ENCODE measurements around the gene INSYN2B.

Gene INSYN2B

GRCh38 chr5:169893571-169893970 is 86.7 kb downstream of the INSYN2B start:
- H3K4me3 ChIP-seq (ENCODE audit: low read depth, low read length): no peak overlapping the region
- H3K4me1 ChIP-seq (ENCODE audit: control insufficient read depth, insufficient read depth, low read length): no peaks in the 10 kb centered on the region; the same call in 1 of the 2 replicates
- H3K9me3 ChIP-seq (ENCODE audit: control insufficient read depth, insufficient read depth, low read length): no peaks in the 10 kb centered on the region
- H3K27ac ChIP-seq (ENCODE audit: low read depth, low read length): no peak overlapping the region
- H3K36me3 ChIP-seq (ENCODE audit: control insufficient read depth, insufficient read depth, low read length): no peaks in the 10 kb centered on the region
- H3K9ac ChIP-seq (ENCODE audit: low read depth, low read length): no peak overlapping the region
- H3K27me3 ChIP-seq (ENCODE audit: control insufficient read depth, insufficient read depth, low read length): no peaks in the 10 kb centered on the region

- no peaks in the 10 kb centered on the region for H3K9me3 ChIP-seq (ENCODE audit: control insufficient read depth, insufficient read depth, low read length)
- no peaks in the 10 kb centered on the region for H3K27me3 ChIP-seq (ENCODE audit: control insufficient read depth, insufficient read depth, low read length)
- no peaks in the 10 kb centered on the region for H3K36me3 ChIP-seq (ENCODE audit: control insufficient read depth, insufficient read depth, low read length)
- no peak overlapping the region for H3K4me3 ChIP-seq (ENCODE audit: low read depth, low read length)
- H3K4me1 ChIP-seq (ENCODE audit: control insufficient read depth, insufficient read depth, low read length): no peaks in the 10 kb centered on the region; the same call in 1 of the 2 replicates
- H3K27ac ChIP-seq (ENCODE audit: low read depth, low read length): no peak overlapping the region
- H3K9ac ChIP-seq (ENCODE audit: low read depth, low read length): no peak overlapping the region
These were observed 87.3 kb downstream of the INSYN2B start for GRCh38 chr5:169893010-169893409.

GRCh38 chr5:169889572-169889971 is 90.7 kb downstream of the INSYN2B start:
- H3K9ac ChIP-seq (ENCODE audit: low read depth, low read length): no peak overlapping the region
- H3K27me3 ChIP-seq (ENCODE audit: control insufficient read depth, insufficient read depth, low read length): no peaks in the 10 kb centered on the region
- H3K4me3 ChIP-seq (ENCODE audit: low read depth, low read length): no peak overlapping the region
- H3K9me3 ChIP-seq (ENCODE audit: control insufficient read depth, insufficient read depth, low read length): no peaks in the 10 kb centered on the region
- no peak overlapping the region for H3K27ac ChIP-seq (ENCODE audit: low read depth, low read length)
- H3K4me1 ChIP-seq (ENCODE audit: control insufficient read depth, insufficient read depth, low read length): no peaks in the 10 kb centered on the region
- H3K36me3 ChIP-seq (ENCODE audit: control insufficient read depth, insufficient read depth, low read length): no peaks in the 10 kb centered on the region

- H3K9me3 ChIP-seq (ENCODE audit: control insufficient read depth, insufficient read depth, low read length): no peaks in the 10 kb centered on the region
- H3K27ac ChIP-seq (ENCODE audit: low read depth, low read length): no peak overlapping the region
- no peaks in the 10 kb centered on the region for H3K36me3 ChIP-seq (ENCODE audit: control insufficient read depth, insufficient read depth, low read length)
- no peak overlapping the region for H3K4me3 ChIP-seq (ENCODE audit: low read depth, low read length)
- no peak overlapping the region for H3K9ac ChIP-seq (ENCODE audit: low read depth, low read length)
- H3K27me3 ChIP-seq (ENCODE audit: control insufficient read depth, insufficient read depth, low read length): no peaks in the 10 kb centered on the region
- H3K4me1 ChIP-seq (ENCODE audit: control insufficient read depth, insufficient read depth, low read length): peaks cover 6% of the 10 kb centered on the region; the same call in 1 of the 2 replicates
These were observed 93.6 kb downstream of the INSYN2B start for GRCh38 chr5:169886677-169887076.

GRCh38 chr5:169886033-169886432 is 94.3 kb downstream of the INSYN2B start:
- Histone ChIP-seq H3K27me3 (ENCODE audit: control insufficient read depth, insufficient read depth, low read length) (no peaks in the 10 kb centered on the region), H3K36me3 (ENCODE audit: control insufficient read depth, insufficient read depth, low read length) (no peaks in the 10 kb centered on the region), H3K4me3 (ENCODE audit: low read depth, low read length) (no peak overlapping the region), H3K4me1 (ENCODE audit: control insufficient read depth, insufficient read depth, low read length) (peaks cover 9% of the 10 kb centered on the region; the same call in 1 of the 2 replicates), H3K9ac (ENCODE audit: low read depth, low read length) (no peak overlapping the region), H3K9me3 (ENCODE audit: control insufficient read depth, insufficient read depth, low read length) (no peaks in the 10 kb centered on the region), H3K27ac (ENCODE audit: low read depth, low read length) (no peak overlapping the region)

- peaks cover 9% of the 10 kb centered on the region; the same call in 1 of the 2 replicates for H3K4me1 ChIP-seq (ENCODE audit: control insufficient read depth, insufficient read depth, low read length)
These were observed 98.5 kb downstream of the INSYN2B start for GRCh38 chr5:169881702-169882303.

GRCh38 chr5:169880785-169881184 is 99.5 kb downstream of the INSYN2B start:
- H3K27me3 ChIP-seq (ENCODE audit: control insufficient read depth, insufficient read depth, low read length): no peaks in the 10 kb centered on the region

More at GRCh38 chr5:169881702-169882303, 98.5 kb downstream of the INSYN2B start:
- Histone ChIP-seq H3K4me3 (ENCODE audit: low read depth, low read length) (no peak overlapping the region), H3K9me3 (ENCODE audit: control insufficient read depth, insufficient read depth, low read length) (no peaks in the 10 kb centered on the region), H3K27ac (ENCODE audit: low read depth, low read length) (no peak overlapping the region), H3K9ac (ENCODE audit: low read depth, low read length) (no peak overlapping the region), H3K27me3 (ENCODE audit: control insufficient read depth, insufficient read depth, low read length) (no peaks in the 10 kb centered on the region), H3K36me3 (ENCODE audit: control insufficient read depth, insufficient read depth, low read length) (no peaks in the 10 kb centered on the region)

GRCh38 chr5:169880012-169880663 is 100.2 kb downstream of the INSYN2B start:
- no peak overlapping the region for H3K27ac ChIP-seq (ENCODE audit: low read depth, low read length)

More at GRCh38 chr5:169880785-169881184, 99.5 kb downstream of the INSYN2B start:
- Histone ChIP-seq H3K9me3 (ENCODE audit: control insufficient read depth, insufficient read depth, low read length) (no peaks in the 10 kb centered on the region), H3K4me1 (ENCODE audit: control insufficient read depth, insufficient read depth, low read length) (peaks cover 9% of the 10 kb centered on the region; the same call in 1 of the 2 replicates), H3K9ac (ENCODE audit: low read depth, low read length) (no peak overlapping the region), H3K36me3 (ENCODE audit: control insufficient read depth, insufficient read depth, low read length) (no peaks in the 10 kb centered on the region), H3K27ac (ENCODE audit: low read depth, low read length) (no peak overlapping the region), H3K4me3 (ENCODE audit: low read depth, low read length) (no peak overlapping the region)

GRCh38 chr5:169876386-169876785 is 103.9 kb downstream of the INSYN2B start:
- no peaks in the 10 kb centered on the region for H3K9me3 ChIP-seq (ENCODE audit: control insufficient read depth, insufficient read depth, low read length)
- H3K27me3 ChIP-seq (ENCODE audit: control insufficient read depth, insufficient read depth, low read length): no peaks in the 10 kb centered on the region
- no peak overlapping the region for H3K27ac ChIP-seq (ENCODE audit: low read depth, low read length)
- no peaks in the 10 kb centered on the region for H3K4me1 ChIP-seq (ENCODE audit: control insufficient read depth, insufficient read depth, low read length)
- H3K4me3 ChIP-seq (ENCODE audit: low read depth, low read length): no peak overlapping the region
- H3K36me3 ChIP-seq (ENCODE audit: control insufficient read depth, insufficient read depth, low read length): no peaks in the 10 kb centered on the region
- no peak overlapping the region for H3K9ac ChIP-seq (ENCODE audit: low read depth, low read length)

More at GRCh38 chr5:169880012-169880663, 100.2 kb downstream of the INSYN2B start:
- Histone ChIP-seq H3K9ac (ENCODE audit: low read depth, low read length) (no peak overlapping the region), H3K36me3 (ENCODE audit: control insufficient read depth, insufficient read depth, low read length) (no peaks in the 10 kb centered on the region), H3K9me3 (ENCODE audit: control insufficient read depth, insufficient read depth, low read length) (no peaks in the 10 kb centered on the region), H3K27me3 (ENCODE audit: control insufficient read depth, insufficient read depth, low read length) (no peaks in the 10 kb centered on the region), H3K4me1 (ENCODE audit: control insufficient read depth, insufficient read depth, low read length) (peaks cover 9% of the 10 kb centered on the region; the same call in 1 of the 2 replicates), H3K4me3 (ENCODE audit: low read depth, low read length) (no peak overlapping the region)

GRCh38 chr5:169875731-169876130 is 104.6 kb downstream of the INSYN2B start:
- Histone ChIP-seq H3K9me3 (ENCODE audit: control insufficient read depth, insufficient read depth, low read length) (no peaks in the 10 kb centered on the region), H3K9ac (ENCODE audit: low read depth, low read length) (no peak overlapping the region), H3K4me3 (ENCODE audit: low read depth, low read length) (no peak overlapping the region), H3K27ac (ENCODE audit: low read depth, low read length) (no peak overlapping the region), H3K36me3 (ENCODE audit: control insufficient read depth, insufficient read depth, low read length) (no peaks in the 10 kb centered on the region), H3K27me3 (ENCODE audit: control insufficient read depth, insufficient read depth, low read length) (no peaks in the 10 kb centered on the region), H3K4me1 (ENCODE audit: control insufficient read depth, insufficient read depth, low read length) (no peaks in the 10 kb centered on the region)

- no peaks in the 10 kb centered on the region for H3K4me1 ChIP-seq (ENCODE audit: control insufficient read depth, insufficient read depth, low read length)
These were observed 105.1 kb downstream of the INSYN2B start for GRCh38 chr5:169875091-169875728.

More at GRCh38 chr5:169875091-169875728, 105.1 kb downstream of the INSYN2B start:
- H3K27ac ChIP-seq (ENCODE audit: low read depth, low read length): no peak overlapping the region
- H3K4me3 ChIP-seq (ENCODE audit: low read depth, low read length): no peak overlapping the region
- no peaks in the 10 kb centered on the region for H3K27me3 ChIP-seq (ENCODE audit: control insufficient read depth, insufficient read depth, low read length)
- no peaks in the 10 kb centered on the region for H3K9me3 ChIP-seq (ENCODE audit: control insufficient read depth, insufficient read depth, low read length)
- no peaks in the 10 kb centered on the region for H3K36me3 ChIP-seq (ENCODE audit: control insufficient read depth, insufficient read depth, low read length)
- no peak overlapping the region for H3K9ac ChIP-seq (ENCODE audit: low read depth, low read length)
